ENCODE measurements around the gene RGS9.

The RGS9 gene

GRCh38 chr17:65270499-65271253, 133.5 kb downstream of the RGS9 start:
- Histone ChIP-seq H3K27ac (ENCODE audit: low read depth, low read length) (no peak overlapping the region), H3K9ac (ENCODE audit: low read length) (no peak overlapping the region), H3K36me3 (ENCODE audit: control insufficient read depth, insufficient read depth, low read length) (no peaks in the 10 kb centered on the region)

GRCh38 chr17:65271296-65271695, 134.1 kb downstream of the RGS9 start:
- Histone ChIP-seq H3K27me3 (ENCODE audit: control insufficient read depth, insufficient read depth, low read length) (no peaks in the 10 kb centered on the region), H3K9ac (ENCODE audit: low read length) (no peak overlapping the region), H3K4me1 (ENCODE audit: control insufficient read depth, insufficient read depth, low read length) (no peaks in the 10 kb centered on the region), H3K36me3 (ENCODE audit: control insufficient read depth, insufficient read depth, low read length) (no peaks in the 10 kb centered on the region), H3K27ac (ENCODE audit: low read depth, low read length) (no peak overlapping the region), H3K4me3 (ENCODE audit: low read length) (no peak overlapping the region)

More at GRCh38 chr17:65270499-65271253, 133.5 kb downstream of the RGS9 start:
- Histone ChIP-seq H3K4me3 (ENCODE audit: low read length) (no peak overlapping the region), H3K27me3 (ENCODE audit: control insufficient read depth, insufficient read depth, low read length) (no peaks in the 10 kb centered on the region), H3K4me1 (ENCODE audit: control insufficient read depth, insufficient read depth, low read length) (no peaks in the 10 kb centered on the region)

Data from rectal smooth muscle tissue (tissue), 1 donor.